ENCODE measurements around the gene CLMN. TPM values are rescaled to one million over a fixed set of nuclear protein-coding genes. Genes with fewer than 3 reads are reported as not detected.

The CLMN gene
- total RNA-seq, 1 donor from 2014 or later: 7.7 TPM

DNA sequence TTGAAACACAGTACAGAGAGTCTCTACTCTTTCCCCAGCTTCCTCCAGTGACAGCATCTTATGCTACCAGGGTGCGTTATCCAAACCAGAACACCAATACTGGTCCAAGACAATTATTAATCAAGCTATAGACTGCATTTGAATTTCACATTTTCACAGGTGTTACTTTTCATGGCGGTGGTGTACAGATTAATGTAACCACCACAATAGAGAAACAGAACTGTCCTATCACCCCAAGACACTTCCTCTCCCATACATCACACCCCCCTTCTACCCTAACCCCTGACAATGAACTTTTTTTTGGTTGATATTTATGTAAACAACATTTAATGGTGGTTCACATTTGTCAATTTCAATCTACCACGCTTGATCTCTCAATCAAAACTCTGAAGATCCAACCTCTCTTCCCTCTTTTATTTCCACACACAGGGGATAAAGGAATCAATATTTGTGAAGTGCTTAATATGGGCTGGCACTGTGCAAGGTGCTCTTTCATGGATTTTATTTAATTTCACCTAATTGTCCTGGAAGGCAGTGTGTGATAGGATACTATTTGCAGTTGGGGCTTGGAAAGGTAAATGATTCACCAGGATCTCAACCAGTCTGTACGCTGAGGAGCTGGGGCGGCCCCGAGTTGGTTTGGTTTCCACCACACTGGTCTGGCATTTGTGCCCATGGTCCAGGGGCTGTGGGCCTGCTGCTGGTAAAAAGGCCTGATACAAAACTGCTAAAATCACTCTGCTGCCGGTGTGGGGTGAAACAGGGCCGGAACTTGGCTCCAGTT, 107.8 kb downstream of the CLMN start:
- TF ChIP-seq, protein P1, sequence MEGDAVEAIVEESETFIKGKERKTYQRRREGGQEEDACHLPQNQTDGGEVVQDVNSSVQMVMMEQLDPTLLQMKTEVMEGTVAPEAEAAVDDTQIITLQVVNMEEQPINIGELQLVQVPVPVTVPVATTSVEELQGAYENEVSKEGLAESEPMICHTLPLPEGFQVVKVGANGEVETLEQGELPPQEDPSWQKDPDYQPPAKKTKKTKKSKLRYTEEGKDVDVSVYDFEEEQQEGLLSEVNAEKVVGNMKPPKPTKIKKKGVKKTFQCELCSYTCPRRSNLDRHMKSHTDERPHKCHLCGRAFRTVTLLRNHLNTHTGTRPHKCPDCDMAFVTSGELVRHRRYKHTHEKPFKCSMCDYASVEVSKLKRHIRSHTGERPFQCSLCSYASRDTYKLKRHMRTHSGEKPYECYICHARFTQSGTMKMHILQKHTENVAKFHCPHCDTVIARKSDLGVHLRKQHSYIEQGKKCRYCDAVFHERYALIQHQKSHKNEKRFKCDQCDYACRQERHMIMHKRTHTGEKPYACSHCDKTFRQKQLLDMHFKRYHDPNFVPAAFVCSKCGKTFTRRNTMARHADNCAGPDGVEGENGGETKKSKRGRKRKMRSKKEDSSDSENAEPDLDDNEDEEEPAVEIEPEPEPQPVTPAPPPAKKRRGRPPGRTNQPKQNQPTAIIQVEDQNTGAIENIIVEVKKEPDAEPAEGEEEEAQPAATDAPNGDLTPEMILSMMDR (conservative IDR thresholded peaks at IDR 0.05): no peak
- Mint-ChIP-seq H3K36me3 (ENCODE audit: low read depth) (peaks cover 2% of the 10 kb centered on the region), H3K27me3 (ENCODE audit: low read depth) (no peaks in the 10 kb centered on the region), H3K4me3 (no peak overlapping the region), H3K27ac (ENCODE audit: unreplicated experiment) (no peak overlapping the region), H3K9me3 (no peaks in the 10 kb centered on the region), H3K4me1 (peaks cover 13% of the 10 kb centered on the region)
- DNase-seq (ENCODE audit: low read depth, low spot score): no peak

DNA sequence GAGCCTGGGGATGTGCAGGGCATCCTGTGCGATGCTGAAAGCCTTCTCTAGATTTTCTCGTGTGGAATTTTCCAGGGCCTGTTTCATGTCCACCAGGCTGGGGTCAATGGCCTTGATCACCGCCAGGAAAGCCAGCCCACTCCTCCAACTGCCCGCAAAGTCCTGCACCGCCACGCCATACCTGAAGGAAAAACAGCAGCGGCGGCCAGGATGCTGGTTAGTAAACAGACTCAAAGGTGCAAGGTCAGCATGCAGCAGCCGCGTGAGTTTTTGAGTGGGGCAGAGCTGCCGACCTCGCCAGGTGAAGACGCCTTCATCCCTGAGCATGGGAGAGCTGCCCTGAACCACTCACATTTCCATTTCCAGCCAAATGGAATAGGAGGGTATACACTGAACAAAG, 109.0 kb downstream of the CLMN start:
- Mint-ChIP-seq H3K36me3 (ENCODE audit: low read depth) (peaks cover 2% of the 10 kb centered on the region), H3K4me1 (peaks cover 13% of the 10 kb centered on the region), H3K4me3 (no peak overlapping the region), H3K27me3 (ENCODE audit: low read depth) (no peaks in the 10 kb centered on the region), H3K9me3 (no peaks in the 10 kb centered on the region), H3K27ac (ENCODE audit: unreplicated experiment) (no peak overlapping the region)
- TF ChIP-seq, protein P1 (conservative IDR thresholded peaks at IDR 0.05): no peak
- no peak for DNase-seq (ENCODE audit: low read depth, low spot score)

DNA sequence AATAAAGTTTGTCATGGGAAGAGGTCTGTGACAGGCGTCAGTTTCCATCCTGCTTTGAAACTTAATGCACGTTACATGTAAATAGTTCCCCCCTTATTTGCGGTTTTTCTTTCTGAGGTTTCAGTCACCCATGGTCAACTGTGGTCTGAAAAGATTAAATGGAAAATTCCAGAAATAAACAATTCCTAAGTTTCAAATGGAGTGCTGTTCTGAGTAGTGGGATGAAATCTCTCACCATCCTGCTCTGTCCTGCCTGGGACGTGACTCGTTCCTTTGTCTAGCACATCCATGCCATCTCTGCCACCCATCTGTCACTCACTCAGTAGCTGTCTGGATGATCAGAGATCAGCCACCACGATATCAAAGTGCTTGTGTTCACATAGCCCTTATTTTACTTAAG, 111.1 kb downstream of the CLMN start:
- Mint-ChIP-seq H3K4me3 (no peak overlapping the region), H3K36me3 (ENCODE audit: low read depth) (peaks cover 14% of the 10 kb centered on the region), H3K4me1 (peaks cover 10% of the 10 kb centered on the region), H3K27ac (ENCODE audit: unreplicated experiment) (peak overlapping the region; percentile 85), H3K9me3 (peaks cover 9% of the 10 kb centered on the region), H3K27me3 (ENCODE audit: low read depth) (no peaks in the 10 kb centered on the region)
- TF ChIP-seq, protein P1 (conservative IDR thresholded peaks at IDR 0.05): no peak
- no peak for DNase-seq (ENCODE audit: low read depth, low spot score)

DNA sequence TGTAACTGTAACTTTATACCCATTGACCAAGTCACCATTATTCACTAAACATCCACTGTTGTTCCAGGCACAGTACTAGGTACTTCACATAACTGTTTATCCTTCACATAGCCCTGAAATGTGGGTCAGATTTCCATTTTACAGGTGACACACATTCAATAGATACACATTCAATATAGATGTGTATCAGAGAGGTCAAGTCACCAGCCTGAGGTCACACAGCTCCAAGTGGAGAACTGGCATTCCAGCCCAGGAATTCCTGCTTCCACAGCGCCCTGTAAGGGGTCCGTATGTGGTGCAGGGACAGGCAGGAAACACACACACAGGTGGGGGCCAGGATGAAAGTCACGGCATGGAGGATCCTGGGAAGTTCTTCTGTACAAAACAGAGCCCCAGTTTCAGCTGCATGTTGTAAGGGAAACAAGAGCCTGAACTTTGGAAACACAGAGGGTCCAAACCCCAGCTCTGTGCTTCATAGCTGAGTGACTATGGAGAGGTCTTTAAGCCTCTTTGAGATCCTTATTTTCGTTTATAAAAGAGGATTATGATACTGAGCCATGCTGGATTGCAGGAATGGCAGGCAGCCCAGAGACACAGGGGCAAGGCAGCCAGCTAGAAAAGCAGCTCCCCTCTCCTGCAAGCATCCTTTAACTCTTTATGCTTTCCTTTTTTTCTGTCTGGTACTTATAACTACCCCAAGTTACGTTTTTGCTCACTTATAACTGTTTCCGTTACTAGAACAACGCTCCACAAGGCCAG, 112.1 kb downstream of the CLMN start:
- no peak overlapping the region for H3K4me3 Mint-ChIP-seq
- TF ChIP-seq, protein P1 (conservative IDR thresholded peaks at IDR 0.05): no peak
- no peak overlapping the region for H3K27ac Mint-ChIP-seq (ENCODE audit: unreplicated experiment)
- DNase-seq (ENCODE audit: low read depth, low spot score): no peak
- H3K4me1 Mint-ChIP-seq: peaks cover 10% of the 10 kb centered on the region
- peaks cover 9% of the 10 kb centered on the region for H3K9me3 Mint-ChIP-seq
- peaks cover 11% of the 10 kb centered on the region for H3K36me3 Mint-ChIP-seq (ENCODE audit: low read depth)
- no peaks in the 10 kb centered on the region for H3K27me3 Mint-ChIP-seq (ENCODE audit: low read depth)

DNA sequence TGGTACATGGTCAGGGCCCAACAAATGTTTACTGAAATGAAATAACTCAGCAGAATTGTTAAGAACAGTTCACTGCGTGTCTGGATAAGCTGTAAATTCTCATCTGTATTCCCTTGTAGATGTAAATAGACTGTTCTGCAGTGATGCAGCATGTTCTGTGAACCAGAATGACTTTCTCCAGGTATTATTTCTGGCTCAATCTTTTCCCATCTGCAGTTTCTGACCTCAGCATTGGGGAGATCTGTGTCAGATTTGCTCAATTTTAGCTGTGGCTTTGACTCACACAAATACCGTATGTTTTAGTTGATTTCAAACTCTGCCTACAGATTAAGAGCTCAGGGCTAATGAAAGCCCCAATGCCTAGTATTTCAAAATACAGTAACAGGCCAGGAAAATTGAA, 113.2 kb downstream of the CLMN start:
- no peak for DNase-seq (ENCODE audit: low read depth, low spot score)
- no peak overlapping the region for H3K27ac Mint-ChIP-seq (ENCODE audit: unreplicated experiment)
- H3K36me3 Mint-ChIP-seq (ENCODE audit: low read depth): peaks cover 11% of the 10 kb centered on the region
- H3K4me3 Mint-ChIP-seq: no peak overlapping the region
- H3K4me1 Mint-ChIP-seq: peaks cover 10% of the 10 kb centered on the region
- TF ChIP-seq, protein P1 (conservative IDR thresholded peaks at IDR 0.05): no peak
- H3K9me3 Mint-ChIP-seq: peaks cover 9% of the 10 kb centered on the region
- H3K27me3 Mint-ChIP-seq (ENCODE audit: low read depth): no peaks in the 10 kb centered on the region
